Dermis blood vessel endothelial cell (primary cell): ENCODE data around the gene DLGAP4. TPM values are rescaled to one million over a fixed set of nuclear protein-coding genes. Genes with fewer than 3 reads are reported as not detected.

Source experiments
- DNase-seq: peaks from one replicate; pipeline ENCODE4 v3.0.0; 2010
- total RNA-seq: library from RNA; depleted of rRNA; stranded (reverse); fragments of >200 nt; gene quantifications from 2 replicates; pipeline ENCODE4 v1.2.3, GENCODE V29; 2014

DLGAP4 gene
- total RNA-seq, 1 donor from 2014 or later = 18.4 TPM

DNA sequence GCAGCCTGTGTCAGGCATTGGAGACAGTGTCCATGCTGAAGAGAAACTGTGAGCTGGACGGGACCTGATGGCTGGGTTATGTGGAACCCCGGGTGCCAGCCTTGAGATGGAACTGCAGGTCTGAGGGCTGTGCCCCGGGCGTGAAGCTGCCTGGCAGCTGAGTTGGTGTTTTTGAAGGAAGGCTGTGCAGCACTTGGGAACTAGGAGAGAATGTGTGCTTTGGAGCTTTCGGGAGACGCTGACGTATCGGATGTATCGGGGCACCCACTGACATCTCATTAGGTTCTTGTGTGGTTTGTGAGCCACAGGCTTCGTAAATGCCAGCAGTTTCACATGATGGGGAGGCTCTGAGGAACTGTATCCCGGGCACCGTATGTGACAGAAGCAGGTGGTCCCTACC lies 2.2 kb downstream of the DLGAP4 start:
- DNase-seq = no peak

DNA sequence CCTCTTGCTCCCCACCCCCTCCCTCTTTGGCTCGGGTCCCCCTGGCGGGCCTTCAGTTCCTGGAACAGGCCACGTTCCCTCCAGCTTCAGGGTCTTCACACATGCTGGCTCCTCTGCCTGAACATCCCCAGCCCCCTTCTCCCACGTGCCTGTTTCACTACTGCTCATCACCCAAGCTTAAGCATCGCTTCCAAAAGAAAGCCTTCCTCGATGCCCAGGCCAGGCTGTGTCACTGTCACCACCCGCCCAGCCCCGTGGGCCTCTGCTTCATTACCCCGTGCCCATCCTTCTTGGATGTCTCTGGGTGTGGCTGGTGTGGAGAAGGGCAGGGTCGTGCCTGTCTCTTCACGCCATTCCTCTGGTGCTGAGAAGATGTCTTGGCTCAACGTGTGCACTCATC lies 2.8 kb downstream of the DLGAP4 start:
- no peak for DNase-seq

DNA sequence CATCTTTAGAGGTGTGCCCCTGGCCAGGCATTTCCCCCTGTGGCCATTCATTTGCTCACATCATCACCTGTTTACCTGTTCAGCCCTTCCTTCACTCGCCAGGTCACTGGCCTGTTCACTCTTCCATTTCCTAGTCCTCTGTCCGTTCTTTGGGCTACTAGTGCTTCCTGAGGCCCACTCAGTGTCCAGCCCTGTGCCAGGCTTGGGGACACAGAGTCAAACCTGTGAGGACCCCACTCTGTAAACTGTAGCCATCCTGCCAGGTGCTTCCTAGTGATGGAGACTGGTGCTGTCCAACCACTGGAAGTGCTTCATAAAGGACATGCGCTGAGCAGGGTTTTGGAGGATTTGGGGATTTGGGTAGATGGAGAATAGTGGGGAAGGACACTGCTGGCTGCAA lies 3.5 kb downstream of the DLGAP4 start:
- no peak for DNase-seq

DNA sequence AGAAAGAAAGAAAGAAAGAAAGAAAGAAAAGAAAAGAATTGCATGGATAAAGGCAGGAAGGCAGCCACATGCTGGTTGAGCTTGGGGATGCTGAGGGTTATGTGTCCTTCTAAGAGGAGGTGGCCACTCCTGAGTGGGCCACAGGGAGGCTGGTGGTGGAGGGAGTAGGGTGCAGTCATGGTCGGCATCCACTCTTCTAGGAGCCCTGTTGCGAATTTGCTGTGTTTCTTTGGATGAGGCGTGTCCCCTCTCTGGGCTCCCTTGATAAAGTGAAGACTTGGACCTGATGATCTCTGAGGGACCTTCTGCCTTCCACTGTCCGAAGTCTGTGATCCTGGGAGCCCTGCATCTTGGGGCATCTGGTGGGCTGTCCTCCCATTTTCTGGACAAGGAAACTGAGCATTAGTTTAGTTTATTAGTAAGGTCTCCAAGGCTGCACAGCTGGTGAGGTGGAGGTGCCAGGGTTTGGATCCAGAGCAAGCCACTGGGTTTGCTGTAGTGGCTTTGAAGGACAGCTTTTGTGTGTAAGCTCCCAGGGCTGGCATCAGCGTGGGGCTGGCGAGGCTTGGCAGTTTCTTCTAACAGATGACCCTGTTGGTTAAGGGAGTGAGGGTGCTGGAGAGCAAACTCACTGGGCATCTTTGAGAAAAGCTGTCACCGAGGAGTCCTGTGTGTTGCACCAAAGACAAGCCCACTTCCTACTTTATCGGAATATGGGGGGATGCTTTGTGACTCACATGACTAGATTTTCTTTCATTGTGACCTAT lies 4.3 kb downstream of the DLGAP4 start:
- no peak for DNase-seq

DNA sequence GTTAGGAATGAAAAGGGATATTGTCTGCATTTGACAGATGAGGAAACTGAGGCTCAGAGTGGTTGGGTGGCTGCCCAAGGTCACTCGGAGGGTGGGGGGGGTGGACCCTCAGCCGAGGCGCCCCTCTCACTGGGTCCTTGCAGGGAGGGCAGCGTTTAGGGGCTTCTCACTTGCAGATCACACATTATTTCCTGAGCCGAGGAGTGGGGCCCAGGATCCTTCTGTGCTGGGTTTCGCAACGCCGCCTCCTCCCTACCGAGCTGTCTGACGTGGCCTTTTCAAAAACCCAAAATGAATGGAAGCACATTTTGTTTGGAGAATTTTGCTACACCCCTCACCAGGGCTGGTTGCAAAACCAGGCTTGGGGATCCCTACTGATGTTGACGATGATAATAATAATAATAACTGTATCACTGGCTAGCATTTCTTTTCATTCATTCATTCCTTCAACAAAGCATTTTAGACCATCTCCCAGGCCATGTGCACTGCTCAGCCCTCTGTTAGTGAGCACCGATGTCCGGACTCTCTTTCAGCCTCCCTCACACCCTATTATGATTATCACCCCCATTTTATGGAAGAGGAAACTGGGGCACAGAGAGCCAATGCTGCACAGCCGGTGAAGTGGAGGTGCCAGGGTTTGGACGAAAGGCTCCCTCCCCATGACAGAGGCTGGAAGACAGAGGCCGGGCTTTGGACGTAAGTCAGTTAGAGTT lies 5.2 kb downstream of the DLGAP4 start:
- DNase-seq = no peak

DNA sequence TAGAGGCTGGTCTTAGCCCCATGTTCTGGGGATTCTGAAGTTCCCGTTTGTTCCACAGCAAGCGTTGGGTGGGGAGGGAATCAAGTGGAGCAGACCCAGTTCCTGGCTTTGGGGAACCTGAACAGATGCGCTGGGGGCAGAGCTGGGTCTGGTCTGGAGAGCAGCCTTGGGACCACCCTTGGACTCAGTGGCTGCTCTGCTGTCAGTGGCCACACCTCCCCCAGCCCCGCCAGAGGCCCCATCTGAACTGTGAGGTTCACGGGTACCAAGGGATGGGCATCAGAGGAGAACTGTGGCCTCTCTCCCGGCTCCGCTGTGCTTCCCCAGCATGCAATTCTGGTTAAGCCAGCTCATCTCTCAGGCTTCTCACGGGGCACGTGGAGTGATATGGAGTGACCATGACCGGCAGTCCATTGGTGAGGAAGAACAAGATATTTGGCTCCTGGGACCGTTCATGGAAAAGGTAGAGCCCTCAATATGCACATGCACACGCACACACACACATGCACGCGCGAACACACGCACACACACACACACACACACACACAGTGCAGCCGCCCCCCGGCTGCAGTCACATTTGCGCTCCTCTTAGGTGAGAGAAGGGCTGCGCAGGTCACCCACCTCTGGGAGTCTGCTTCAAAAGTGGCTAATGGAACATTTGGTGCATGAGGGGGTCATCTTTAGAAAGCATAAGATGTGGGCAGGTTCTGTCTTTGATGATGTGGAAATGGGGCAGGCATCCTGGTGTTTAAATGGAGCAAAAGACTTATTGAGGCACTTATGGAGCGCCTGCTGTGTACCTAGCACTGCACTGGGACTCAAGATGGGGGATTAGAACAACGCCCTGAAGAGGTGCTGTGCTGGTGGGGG lies 6.0 kb downstream of the DLGAP4 start:
- no peak for DNase-seq

DNA sequence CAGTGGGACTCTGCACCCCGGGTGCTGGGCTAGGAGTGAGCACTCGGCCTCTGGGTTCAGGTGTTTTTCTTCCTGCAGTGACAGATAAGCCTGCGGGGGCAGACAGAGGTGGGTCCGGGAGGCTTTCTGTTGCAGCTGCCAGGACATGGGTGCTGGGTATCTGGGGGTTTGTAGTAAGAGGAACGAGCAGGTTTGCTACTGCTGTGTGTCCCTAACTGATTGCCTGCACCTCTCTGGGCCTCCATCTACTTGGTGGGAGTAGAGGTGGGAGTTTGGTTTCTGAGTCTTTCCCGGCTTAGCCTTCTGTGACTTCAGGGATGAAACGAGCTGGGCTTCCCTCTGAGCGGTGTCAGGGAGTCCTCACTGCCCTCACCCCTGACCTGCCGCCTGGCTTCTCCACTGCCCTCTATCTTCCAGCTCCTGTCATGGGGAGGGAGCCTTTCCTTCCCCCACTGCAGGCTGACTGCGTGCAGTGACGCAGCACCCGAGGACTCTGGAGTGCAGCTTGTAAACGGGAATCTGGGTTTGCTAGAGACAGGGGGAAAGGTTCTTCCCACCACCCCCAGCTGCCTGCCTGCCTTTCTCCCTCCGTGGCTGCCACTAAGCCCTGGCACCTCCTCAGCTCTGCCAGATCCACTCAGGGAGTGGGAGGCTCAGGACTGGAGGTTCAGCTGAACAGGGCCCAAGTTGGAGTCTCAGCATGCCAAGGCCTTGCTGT lies 6.7 kb downstream of the DLGAP4 start:
- DNase-seq = no peak

DNA sequence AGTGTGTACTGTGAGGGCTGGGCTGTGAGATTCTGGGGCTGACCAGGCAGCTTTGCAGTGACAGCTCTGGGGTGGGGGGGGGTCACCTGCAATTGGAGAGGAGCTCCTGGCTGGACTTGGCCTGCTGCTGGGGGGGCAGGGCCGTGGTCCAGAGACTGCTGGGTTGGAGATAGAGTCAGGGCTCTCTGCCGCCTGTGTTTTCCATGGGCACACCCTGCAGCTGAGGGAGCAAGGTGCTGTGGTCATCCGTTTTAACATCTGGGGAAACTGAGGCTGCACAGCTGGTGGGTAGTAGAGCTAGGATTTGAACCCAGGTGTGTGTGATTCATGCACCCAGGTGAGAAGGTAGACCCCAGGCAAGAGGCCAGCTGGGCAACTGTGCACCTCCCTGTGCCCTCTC lies 7.3 kb downstream of the DLGAP4 start:
- DNase-seq = no peak

DNA sequence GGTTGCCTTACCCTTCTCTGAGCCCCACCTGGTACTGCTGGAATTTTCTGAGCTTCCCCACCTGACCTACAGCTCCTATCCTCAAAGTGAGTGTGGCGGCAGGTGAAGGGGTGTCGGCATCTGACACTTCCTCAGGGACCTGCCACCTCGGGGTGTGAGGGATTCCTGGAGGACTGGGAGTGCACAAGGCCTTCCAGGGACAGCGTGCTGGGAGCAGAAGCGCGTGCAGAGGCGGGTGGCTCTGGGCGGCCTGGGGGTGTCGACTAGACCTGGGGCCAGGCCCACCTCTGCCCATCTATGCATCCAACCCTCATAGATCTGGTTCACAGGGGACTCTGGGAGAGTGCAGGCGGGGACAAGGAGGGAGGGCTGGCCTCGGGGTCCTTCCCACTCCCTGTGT lies 7.8 kb downstream of the DLGAP4 start:
- no peak for DNase-seq

DNA sequence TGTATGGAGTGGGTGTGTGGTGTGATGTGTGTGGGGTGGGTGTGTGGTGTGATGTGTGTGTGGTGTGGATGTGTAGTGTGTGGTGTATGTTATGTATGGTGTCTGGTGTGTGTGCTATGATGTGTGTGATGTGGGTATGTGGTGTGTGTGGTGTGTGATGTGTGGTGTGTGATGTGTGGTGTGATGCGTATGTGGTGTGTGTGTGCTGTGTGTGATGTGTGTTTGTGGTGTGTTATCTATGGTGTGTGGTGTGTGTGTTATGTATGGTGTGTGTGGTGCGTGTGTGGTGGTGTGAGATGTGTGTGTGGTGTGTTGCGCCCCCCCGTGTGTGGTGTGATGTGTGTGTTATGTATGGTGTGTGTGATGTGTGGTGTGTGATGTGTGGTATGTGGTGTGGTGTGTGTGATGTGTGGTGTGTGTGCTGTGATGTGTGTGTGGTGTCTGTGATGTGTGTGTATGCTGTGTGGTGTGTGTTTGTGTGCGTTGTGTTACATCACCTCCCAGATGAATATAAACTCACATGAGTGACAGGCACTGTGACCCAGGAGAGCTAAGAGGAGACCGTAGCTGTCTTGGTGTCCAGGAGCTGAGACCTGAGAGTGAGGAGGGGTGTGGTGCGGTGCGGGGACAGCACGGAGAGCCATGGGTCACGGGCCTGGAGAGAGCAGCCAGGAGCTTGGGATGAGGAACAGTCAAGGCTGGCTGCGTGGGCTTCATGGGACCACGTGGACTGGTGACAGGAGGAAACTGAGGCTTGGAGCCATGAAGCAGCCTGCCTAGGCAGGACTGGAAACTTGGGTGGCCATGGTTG lies 8.8 kb downstream of the DLGAP4 start:
- no peak for DNase-seq

DNA sequence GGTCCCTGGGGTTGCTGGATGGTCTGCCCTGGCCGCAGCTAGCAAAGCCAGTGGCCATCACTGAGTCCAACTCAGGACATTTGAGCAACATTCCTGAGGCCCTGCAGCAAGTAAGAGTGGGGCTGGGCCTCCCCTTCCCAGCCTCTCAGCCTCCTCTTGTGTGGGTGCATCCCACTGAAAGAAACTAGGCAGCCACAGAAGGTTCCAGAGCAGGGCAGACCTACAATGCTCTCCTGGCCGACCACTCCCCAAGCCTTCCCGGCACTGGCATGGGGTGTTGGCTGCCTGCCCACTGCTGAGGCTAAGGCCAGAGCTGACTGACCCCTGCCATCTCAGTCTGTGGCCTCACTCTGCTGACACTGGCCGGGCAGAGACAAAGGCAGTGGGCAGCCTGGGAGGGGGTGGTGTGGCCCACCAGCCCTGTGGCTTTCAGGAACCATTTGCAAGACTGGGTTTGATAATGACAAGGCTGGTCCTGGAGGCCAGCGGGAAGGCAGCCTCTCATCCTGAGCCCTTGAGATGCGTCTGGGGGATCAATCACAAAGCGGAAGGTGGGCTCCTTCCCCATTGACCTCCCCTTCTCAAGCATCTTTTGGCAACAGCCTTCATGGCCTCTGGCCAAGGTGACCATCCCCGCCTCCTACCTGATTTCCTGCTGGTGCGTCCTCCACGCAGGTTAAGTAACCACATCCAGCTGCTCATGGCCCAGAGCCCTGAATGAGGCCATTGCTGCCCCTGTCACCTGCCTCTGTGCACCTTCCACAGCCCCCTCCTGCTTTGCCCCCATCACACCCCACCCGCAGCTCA lies 9.6 kb downstream of the DLGAP4 start:
- no peak for DNase-seq

DNA sequence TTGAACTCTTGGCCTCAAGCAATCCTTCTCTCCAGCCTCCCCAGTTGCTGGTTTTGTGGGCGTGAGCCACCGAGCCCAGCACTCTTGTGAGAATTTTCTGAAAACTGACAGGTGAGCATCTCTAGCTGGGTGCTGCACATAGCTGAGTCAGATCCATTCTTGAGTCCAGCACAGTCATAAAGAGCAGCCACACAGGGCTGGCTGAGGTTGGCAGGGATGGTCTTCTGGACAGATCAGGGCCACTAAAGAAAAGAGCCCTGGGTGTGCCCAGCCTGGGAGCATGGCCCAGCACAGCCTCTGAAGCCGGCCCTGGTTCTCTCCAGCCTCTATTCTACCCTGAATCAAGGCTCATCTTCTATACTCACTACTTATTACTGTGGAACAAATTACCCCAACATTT lies 11.5 kb downstream of the DLGAP4 start:
- no peak for DNase-seq

DNA sequence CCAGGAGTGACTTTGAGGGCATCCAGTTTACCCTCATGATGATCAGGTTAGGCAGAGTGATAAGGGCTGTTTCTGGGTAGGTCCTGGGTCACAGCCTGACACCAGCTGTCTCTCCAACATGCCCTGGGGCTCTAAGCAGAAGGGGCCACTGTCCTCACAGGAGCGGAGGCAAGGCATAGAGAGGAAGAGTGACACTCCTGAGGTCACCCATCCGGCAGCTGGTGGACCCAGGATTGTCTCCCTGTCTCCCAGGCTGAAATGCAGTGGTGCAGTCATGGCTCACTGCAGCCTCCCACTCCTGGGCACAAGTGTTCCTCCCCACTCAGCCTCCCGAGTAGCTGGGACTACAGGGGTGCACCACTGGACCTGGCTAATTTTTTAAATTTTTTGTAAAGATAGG lies 12.0 kb downstream of the DLGAP4 start:
- DNase-seq = no peak

DNA sequence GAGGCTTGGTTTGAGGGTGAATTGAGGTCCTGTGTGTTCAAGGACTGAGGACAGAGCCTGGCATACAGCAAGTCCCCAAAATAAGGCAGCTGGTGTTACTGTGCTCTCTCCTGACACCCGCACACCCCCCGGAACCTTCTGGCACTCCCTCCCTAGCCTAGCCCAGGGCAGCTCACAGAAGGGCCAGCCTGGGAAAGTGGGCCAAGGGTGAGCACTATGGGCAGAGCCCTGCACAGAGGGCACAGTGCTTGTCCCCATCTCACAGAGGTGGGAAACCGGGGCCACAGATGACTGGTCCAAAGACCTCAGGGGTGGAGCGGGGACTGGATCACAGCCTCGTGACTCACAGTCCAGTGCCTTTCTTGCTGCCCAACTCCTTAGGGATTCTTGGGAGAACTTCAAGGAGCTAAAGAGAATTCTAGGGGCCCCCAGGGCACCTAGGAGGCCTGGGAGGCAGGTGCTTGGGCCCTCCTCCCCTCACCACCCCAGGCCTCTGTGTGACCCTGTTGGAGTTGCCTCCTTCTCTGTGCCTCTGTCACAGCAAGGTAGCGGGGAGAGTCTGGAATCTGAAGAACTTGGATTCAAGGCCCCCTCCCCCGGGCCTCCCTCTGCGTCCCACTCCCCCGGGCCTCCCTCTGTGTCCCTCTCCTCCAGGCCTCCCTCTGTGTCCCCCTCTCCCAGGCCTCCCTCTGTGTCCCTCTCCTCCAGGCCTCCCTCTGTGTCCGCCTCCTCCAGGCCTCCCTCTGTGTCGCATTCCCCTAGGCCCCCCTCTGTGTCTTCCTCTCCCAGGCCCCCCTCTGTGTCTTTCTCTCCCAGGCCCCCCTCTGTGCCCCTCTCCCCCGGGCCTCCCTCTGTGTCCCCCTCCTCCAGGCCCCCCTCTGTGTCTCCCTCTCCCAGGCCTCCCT lies 13.5 kb downstream of the DLGAP4 start:
- no peak for DNase-seq

DNA sequence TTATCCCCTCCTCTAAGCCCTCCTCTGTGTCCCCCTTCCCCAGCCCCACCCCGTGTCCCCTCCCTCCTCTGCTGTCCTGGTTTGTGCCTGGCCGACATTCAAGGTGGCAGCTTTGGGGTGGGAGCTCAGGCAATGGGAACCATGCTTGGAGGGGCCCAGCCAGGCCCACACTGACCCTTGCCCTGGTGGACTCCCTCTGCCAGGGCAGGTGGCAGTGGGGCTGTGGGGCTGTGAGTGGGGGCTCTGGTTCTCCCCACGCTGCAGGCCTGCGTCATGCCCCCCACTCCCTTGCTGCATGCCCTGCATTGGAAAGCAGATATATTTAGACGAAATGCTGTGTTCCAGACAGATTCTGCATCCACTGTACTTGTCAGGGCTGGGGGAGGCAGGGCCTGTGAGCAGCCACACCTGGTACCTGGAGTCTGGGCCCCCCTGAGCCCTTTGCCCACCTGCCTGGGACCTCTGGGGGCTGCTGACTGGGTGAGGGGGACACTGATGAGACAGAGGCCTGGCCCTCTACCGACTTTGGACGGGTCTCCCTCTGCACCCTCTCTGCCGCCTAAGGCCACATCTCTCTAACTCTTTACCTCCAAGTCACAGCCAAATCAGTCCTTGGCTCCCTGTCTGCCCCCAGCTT lies 14.2 kb downstream of the DLGAP4 start:
- DNase-seq = no peak

DNA sequence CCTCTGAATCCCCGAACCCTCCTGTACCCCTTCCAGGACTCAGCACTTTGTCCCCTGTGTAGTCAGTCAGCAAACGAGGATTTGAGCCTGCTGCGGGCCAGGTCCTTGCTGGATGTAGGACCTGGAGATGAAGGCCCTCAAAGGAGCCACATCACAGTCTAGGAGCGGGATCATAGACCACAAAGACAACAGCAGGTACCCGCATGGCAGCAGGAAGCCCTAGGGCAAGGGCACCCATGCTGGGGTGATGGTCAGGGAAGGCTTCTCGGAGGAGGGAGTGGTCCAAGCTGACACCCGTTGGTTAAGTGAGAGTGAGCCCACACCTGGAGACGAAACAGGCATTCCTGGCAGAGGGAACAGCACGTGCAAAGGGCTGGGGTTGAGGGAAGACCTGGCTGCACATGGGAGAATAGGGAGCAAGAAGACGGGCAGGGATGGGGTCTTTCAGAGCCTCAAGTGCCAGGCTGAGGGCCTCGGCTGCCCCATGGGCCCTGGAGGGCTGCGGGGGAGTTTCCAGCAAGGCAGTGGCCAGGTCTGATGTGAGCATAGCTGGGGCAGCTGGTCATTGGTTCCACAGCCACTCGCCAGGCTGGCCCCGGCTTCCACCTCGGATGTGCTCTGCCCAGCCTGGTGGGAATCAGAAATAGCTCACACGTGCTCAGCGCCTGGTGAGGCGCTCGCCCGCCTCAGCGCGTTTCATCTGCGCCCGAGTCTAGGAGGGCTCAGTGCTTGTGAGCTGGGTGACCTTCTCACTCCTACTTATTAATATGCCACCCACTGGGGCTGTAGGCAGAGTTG lies 15.0 kb downstream of the DLGAP4 start:
- no peak for DNase-seq

DNA sequence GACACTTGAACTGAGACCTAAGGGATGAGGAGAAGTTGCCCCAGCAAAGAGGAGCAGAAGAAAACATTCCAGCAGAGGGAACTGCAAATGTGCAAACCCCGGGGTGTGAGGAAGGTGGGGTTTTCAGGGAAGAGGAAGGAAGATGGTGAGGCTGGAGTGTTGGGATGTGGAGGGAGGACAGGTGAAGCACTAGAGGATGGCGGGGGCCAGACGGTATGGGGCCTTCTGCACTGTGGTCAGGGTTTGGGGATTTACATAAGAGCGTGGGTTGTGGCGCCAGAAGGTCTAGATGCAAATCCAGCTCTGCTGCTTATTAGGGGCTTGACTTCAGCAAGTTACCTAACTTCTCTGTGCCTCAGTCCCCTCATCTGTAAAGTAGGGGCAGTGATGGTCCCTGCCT lies 16.0 kb downstream of the DLGAP4 start:
- no peak for DNase-seq

DNA sequence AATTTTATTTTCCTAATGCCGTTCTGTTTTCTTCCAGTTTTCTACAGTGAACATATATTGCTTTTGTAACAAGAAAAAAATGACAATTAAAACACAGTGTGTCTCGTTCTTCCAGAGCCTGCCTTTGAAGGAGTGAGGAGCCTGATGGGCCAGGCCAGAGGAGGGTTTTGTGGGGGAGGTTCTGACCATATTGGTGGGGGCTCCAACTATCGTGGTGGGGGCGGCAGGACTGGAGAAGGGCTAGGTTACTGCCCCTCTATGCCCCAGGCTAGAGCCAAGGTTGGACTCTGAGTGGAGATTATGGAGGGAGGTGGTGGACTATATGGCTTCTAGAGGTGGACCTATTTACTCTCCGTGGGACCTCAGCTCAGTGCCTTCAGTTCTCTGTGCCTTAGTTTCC lies 24.0 kb downstream of the DLGAP4 start:
- no peak for DNase-seq

DNA sequence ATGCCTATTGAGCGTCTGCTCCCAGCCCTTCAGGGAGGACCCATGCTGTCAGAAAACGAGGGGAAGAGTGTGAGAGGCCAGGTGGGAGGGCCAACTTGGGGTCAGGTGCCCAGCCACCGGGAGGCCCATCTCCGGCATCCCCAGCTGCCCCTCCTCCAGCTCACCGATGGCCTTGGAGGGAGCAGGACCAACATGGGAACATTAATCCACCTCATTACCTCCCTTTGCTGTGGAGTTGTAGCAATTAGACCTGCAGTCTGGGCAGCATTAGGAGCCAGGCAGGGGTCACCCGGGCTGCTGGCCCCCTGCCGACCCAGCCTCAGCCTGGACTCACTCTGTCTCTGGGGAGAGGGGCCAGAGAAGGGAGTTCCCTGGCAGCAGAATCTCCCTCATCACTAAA lies 25.1 kb downstream of the DLGAP4 start:
- no peak for DNase-seq
